ENCODE data around the gene ATP8B4.

DNA sequence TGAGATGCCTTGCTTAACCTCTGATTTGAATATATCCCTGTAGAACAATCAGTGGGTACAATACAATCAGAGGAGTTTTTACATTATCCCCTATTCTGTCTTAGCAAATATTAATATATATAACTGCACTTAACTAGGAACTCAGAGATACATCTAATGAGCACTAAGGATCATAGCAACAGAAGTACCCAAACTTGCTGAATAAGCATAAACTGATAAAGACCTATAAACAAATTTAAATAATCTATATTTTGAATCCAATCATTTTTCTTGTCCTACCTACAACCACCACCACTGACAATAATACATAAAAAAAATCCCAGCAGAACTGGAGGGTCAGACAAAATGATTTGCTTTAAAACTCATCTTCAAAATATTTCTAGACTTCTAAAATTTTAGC, 106.2 kb downstream of the ATP8B4 start:
- TF ChIP-seq CTCF (IDR thresholded peaks at IDR 0.05) (no peak), POLR2AphosphoS5 (IDR thresholded peaks at IDR 0.05; ENCODE audit: low read depth, low read length) (no peak)

Measured in Panc1 (cell line).